GM23338 (cell line): ENCODE data around the gene SLC37A3. TPM values are rescaled to one million over a fixed set of nuclear protein-coding genes. Genes with fewer than 3 reads are reported as not detected.

Experiments used
- ATAC-seq: fragments of 200-7000 bp; cut with Tn5 transposase; 3 replicates; pipeline ENCODE4 v1.9.1; 2020
- DNase-seq: peaks from one replicate; pipeline ENCODE4 v3.0.0-alpha.2; 2015; ENCODE audit warnings: low spot score
- H2AFZ ChIP-seq: fragments of 200-600 bp; sonication (generic); 2 replicates; pipeline ENCODE4 v1.8.0; 2016; ENCODE audit warnings: antibody characterized with exemption, mild to moderate bottlenecking, moderate library complexity
- H3F3A ChIP-seq: fragments of 200-600 bp; sonication (generic); replicated peaks from 2 replicates; pipeline ENCODE4 v1.8.0; 2017; ENCODE audit warnings: antibody characterized with exemption, mixed run types, low read depth
- H3K27ac ChIP-seq: fragments of 200-600 bp; sonication (generic); 2 replicates; pipeline ENCODE4 v1.6.1; 2016; ENCODE audit warnings: low read depth
- H3K27me3 ChIP-seq: fragments of 200-600 bp; sonication (generic); 2 replicates; pipeline ENCODE4 v1.8.0; 2016; ENCODE audit warnings: mild to moderate bottlenecking, mixed run types, moderate library complexity; ENCODE audit not compliant: insufficient read depth
- H3K36me3 ChIP-seq: fragments of 200-600 bp; sonication (generic); 2 replicates; pipeline ENCODE4 v1.8.0; 2016; ENCODE audit warnings: mild to moderate bottlenecking; ENCODE audit not compliant: insufficient read depth
- H3K4me1 ChIP-seq: fragments of 200-600 bp; sonication (generic); 2 replicates; pipeline ENCODE4 v1.8.0; 2016; ENCODE audit warnings: mild to moderate bottlenecking, moderate library complexity; ENCODE audit not compliant: insufficient read depth
- H3K4me2 ChIP-seq: fragments of 200-600 bp; sonication (generic); 2 replicates; pipeline ENCODE4 v1.7.1; 2017; ENCODE audit warnings: mixed run types
- H3K4me3 ChIP-seq: fragments of 200-600 bp; sonication (generic); 2 replicates; pipeline ENCODE4 v1.6.1; 2016; ENCODE audit warnings: mixed run types
- H3K79me2 ChIP-seq: fragments of 200-600 bp; sonication (generic); replicated peaks from 2 replicates; pipeline ENCODE4 v1.8.0; 2017; ENCODE audit warnings: mild to moderate bottlenecking; ENCODE audit not compliant: insufficient read depth
- H3K9me2 ChIP-seq: fragments of 200-600 bp; sonication (generic); 2 replicates; pipeline ENCODE4 v1.8.0; 2017; ENCODE audit not compliant: insufficient read depth
- H4K20me1 ChIP-seq: fragments of 200-600 bp; sonication (generic); replicated peaks from 2 replicates; pipeline ENCODE4 v1.8.0; 2017; ENCODE audit warnings: mild to moderate bottlenecking; ENCODE audit not compliant: insufficient read depth
- H3K27ac Mint-ChIP-seq: 2 replicates; pipeline ENCODE4 v1.8.0; 2020; ENCODE audit warnings: inconsistent platforms, mild to moderate bottlenecking, moderate library complexity, mixed read lengths
- H3K27me3 Mint-ChIP-seq: 3 replicates; pipeline ENCODE4 v1.8.0; 2022; ENCODE audit warnings: low read depth, mild to moderate bottlenecking, moderate library complexity, mixed read lengths, inconsistent platforms; ENCODE audit not compliant: insufficient read depth, poor library complexity
- H3K36me3 Mint-ChIP-seq: 3 replicates; pipeline ENCODE4 v1.8.0; 2021; ENCODE audit warnings: low read depth, mild to moderate bottlenecking, inconsistent platforms, moderate library complexity, mixed read lengths
- H3K4me1 Mint-ChIP-seq: 3 replicates; pipeline ENCODE4 v1.8.0; 2020; ENCODE audit warnings: mild to moderate bottlenecking, inconsistent platforms, mixed read lengths
- H3K4me3 Mint-ChIP-seq: 3 replicates; pipeline ENCODE4 v1.8.0; 2021; ENCODE audit warnings: moderate library complexity, mild to moderate bottlenecking, inconsistent platforms, mixed read lengths
- H3K9me3 Mint-ChIP-seq: 3 replicates; pipeline ENCODE4 v1.8.0; 2020; ENCODE audit warnings: moderate library complexity, mild to moderate bottlenecking, inconsistent platforms, mixed read lengths
- CREB1 ChIP-seq: fragments of 250-450 bp; sonication (Bioruptor Pico); IDR thresholded peaks from 2 replicates; pipeline ENCODE4 v1.5.0; 2020; ENCODE audit warnings: low read depth, mild to moderate bottlenecking, moderate library complexity
- CTCF ChIP-seq, 2 experiments: fragments of 200-600 bp in 1 of 2; sonication (generic) in 1 of 2; conservative IDR thresholded peaks; 2 replicates each; pipeline versions ENCODE4 v1.5.1 to v1.6.1; 2016 to 2017; ENCODE audit warnings: antibody characterized with exemption in 2 of 2, low read depth in 2 of 2, mild to moderate bottlenecking in 2 of 2, moderate library complexity in 1 of 2
- ETS1 ChIP-seq: IDR thresholded peaks from 2 replicates; pipeline ENCODE4 v1.6.1; 2016; ENCODE audit warnings: antibody characterized with exemption
- REST ChIP-seq: IDR thresholded peaks from one replicate; pipeline ENCODE4 v1.6.1; 2018; ENCODE audit warnings: antibody characterized with exemption; ENCODE audit not compliant: unreplicated experiment
- ZNF114 ChIP-seq: fragments of 250-450 bp; sonication (Bioruptor Pico); IDR thresholded peaks from 2 replicates; pipeline ENCODE4 v1.5.0; 2020; ENCODE audit warnings: mild to moderate bottlenecking, moderate library complexity
- ZNF462 ChIP-seq: fragments of 250-450 bp; sonication (Bioruptor Pico); IDR thresholded peaks from 2 replicates; pipeline ENCODE4 v1.5.0; 2020; ENCODE audit warnings: mild to moderate bottlenecking, moderate library complexity
- polyA plus RNA-seq: library from polyadenylated mRNA; unstranded; fragments of >200 nt; fragmentation: Nextera tagmentation; extraction: Ambion mirVana; gene quantifications from 2 replicates; pipeline ENCODE4 v1.2.1, GENCODE V29; 2016
- total RNA-seq: library from RNA; depleted of rRNA; stranded (reverse); fragments of >200 nt; shearing (Covaris generic); gene quantifications from 2 replicates; pipeline ENCODE4 v1.2.3, GENCODE V29; 2014

Gene SLC37A3
- total and polyA plus RNA-seq, 2 experiments from 2014 or later, result 35.6 to 86.2 TPM

GRCh38 chr7:140446467-140446866 is 48.1 kb upstream of the SLC37A3 start:
- Mint-ChIP-seq H3K27ac (no peak overlapping the region), H3K9me3 (no peaks in the 10 kb centered on the region; the same call in 2 of the 3 replicates), H3K4me3 (no peak overlapping the region), H3K27me3 (peaks cover 8% of the 10 kb centered on the region), H3K36me3 (peaks cover 14% of the 10 kb centered on the region; the same call in 2 of the 3 replicates), H3K4me1 (peaks cover 41% of the 10 kb centered on the region)
- Histone ChIP-seq H3K27me3 (no peaks in the 10 kb centered on the region), H3K9me2 (no peaks in the 10 kb centered on the region), H3K4me3 (no peak overlapping the region), H3K4me1 (peaks cover 39% of the 10 kb centered on the region), H3F3A (peaks cover 15% of the 10 kb centered on the region; the same call in 1 of the 2 replicates), H3K4me2 (no peak overlapping the region), H3K79me2 (no peaks in the 10 kb centered on the region), H4K20me1 (no peaks in the 10 kb centered on the region), H2AFZ (no peak overlapping the region), H3K27ac (no peak overlapping the region), H3K36me3 (no peaks in the 10 kb centered on the region)
- no peak for DNase-seq
- TF ChIP-seq CTCF (conservative IDR thresholded peaks at IDR 0.05; ENCODE audit: low read depth in 2 of 2) (peak in 1 of 2 experiments; percentile 42; a peak in 2 of 4 replicates), ETS1 (no peak), ZNF114 (CRISPR knock-in tag) (no peak), REST (no peak), ZNF462 (CRISPR knock-in tag) (no peak), CREB1 (no peak)
- no peak for ATAC-seq
